Mesenchymal stem cell (in vitro differentiated cells and primary cell): ENCODE data around the gene USP11.
A peak's percentile ranks its signal among the peaks of the same experiment; 100 is the strongest.

Experiments used
- DNase-seq: peaks from one replicate; pipeline ENCODE4 v3.0.0-alpha.2; 2013
- H2AFZ ChIP-seq: one replicate; pipeline ENCODE4 v1.6.1; 2013; ENCODE audit warnings: low read depth, mild to moderate bottlenecking, control low read depth, inconsistent platforms, low read length, moderate library complexity
- H2AK5ac ChIP-seq: 2 replicates; pipeline ENCODE4 v1.6.1; 2013; ENCODE audit warnings: low read length, moderate library complexity, mild to moderate bottlenecking, inconsistent platforms; ENCODE audit not compliant: severe bottlenecking
- H2BK120ac ChIP-seq: one replicate; pipeline ENCODE4 v1.6.1; 2013; ENCODE audit warnings: low read depth, mild to moderate bottlenecking, inconsistent platforms, low read length, moderate library complexity
- H2BK12ac ChIP-seq, 2 experiments: one replicate each; pipeline ENCODE4 v1.6.1; 2013; ENCODE audit warnings: inconsistent platforms in 2 of 2, low read length in 2 of 2, mild to moderate bottlenecking in 2 of 2, moderate library complexity in 2 of 2, control low read depth in 1 of 2
- H2BK15ac ChIP-seq: one replicate; pipeline ENCODE4 v1.6.1; 2013; ENCODE audit warnings: mild to moderate bottlenecking, low read depth, inconsistent platforms; ENCODE audit not compliant: poor library complexity, severe bottlenecking
- H2BK5ac ChIP-seq: 2 replicates; pipeline ENCODE4 v1.6.1; 2013; ENCODE audit warnings: low read depth, mild to moderate bottlenecking, low read length, control low read depth, inconsistent platforms; ENCODE audit not compliant: poor library complexity, severe bottlenecking
- H3K14ac ChIP-seq, 2 experiments: one replicate each; pipeline ENCODE4 v1.6.1; 2013; ENCODE audit warnings: inconsistent platforms in 2 of 2, low read length in 2 of 2, control low read depth in 1 of 2, mild to moderate bottlenecking in 1 of 2, moderate library complexity in 1 of 2
- H3K18ac ChIP-seq, 2 experiments: one replicate each; pipeline ENCODE4 v1.6.1; 2013; ENCODE audit warnings: inconsistent platforms in 2 of 2, low read length in 2 of 2, control low read depth in 1 of 2, low read depth in 1 of 2, mild to moderate bottlenecking in 1 of 2
- H3K23ac ChIP-seq, 2 experiments: one replicate each; pipeline ENCODE4 v1.6.1; 2013; ENCODE audit warnings: inconsistent platforms in 2 of 2, low read length in 2 of 2, mild to moderate bottlenecking in 2 of 2, moderate library complexity in 2 of 2, control low read depth in 1 of 2
- H3K27ac ChIP-seq: 2 replicates; pipeline ENCODE4 v1.5.1; 2013; ENCODE audit warnings: mild to moderate bottlenecking, moderate library complexity, low read length, control low read depth, inconsistent platforms; ENCODE audit not compliant: poor library complexity, severe bottlenecking
- H3K27me3 ChIP-seq, 2 experiments: 2 replicates each; pipeline versions ENCODE4 v1.6.1 to v1.7.0; 2013; ENCODE audit warnings: low read length in 2 of 2, mild to moderate bottlenecking in 2 of 2, moderate library complexity in 2 of 2, control low read depth in 1 of 2, inconsistent platforms in 1 of 2; ENCODE audit not compliant: control insufficient read depth in 1 of 2, insufficient read depth in 1 of 2
- H3K36me3 ChIP-seq, 2 experiments: 2 replicates each; pipeline versions ENCODE4 v1.6.1 to v1.7.0; 2013; ENCODE audit warnings: low read length in 2 of 2, control low read depth in 1 of 2, inconsistent platforms in 1 of 2, low read depth in 1 of 2, mild to moderate bottlenecking in 1 of 2; ENCODE audit not compliant: insufficient read depth in 2 of 2, control insufficient read depth in 1 of 2
- H3K4ac ChIP-seq, 2 experiments: one replicate each; pipeline ENCODE4 v1.6.1; 2013; ENCODE audit warnings: inconsistent platforms in 2 of 2, low read length in 2 of 2, mild to moderate bottlenecking in 2 of 2, moderate library complexity in 2 of 2, control low read depth in 1 of 2, low read depth in 1 of 2
- H3K4me1 ChIP-seq: 2 replicates; pipeline ENCODE4 v1.6.1; 2013; ENCODE audit warnings: low read depth, low read length, control low read depth; ENCODE audit not compliant: control insufficient read depth, insufficient read depth
- H3K4me2 ChIP-seq: 2 replicates; pipeline ENCODE4 v1.6.1; 2013; ENCODE audit warnings: low read length, mild to moderate bottlenecking, inconsistent platforms; ENCODE audit not compliant: poor library complexity, severe bottlenecking
- H3K4me3 ChIP-seq, 2 experiments: 2 replicates each; pipeline versions ENCODE4 v1.5.1 to v1.7.0; 2013; ENCODE audit warnings: low read length in 2 of 2, mild to moderate bottlenecking in 2 of 2, control low read depth in 1 of 2, low read depth in 1 of 2; ENCODE audit not compliant: insufficient read depth in 1 of 2
- H3K79me1 ChIP-seq: replicated peaks from 2 replicates; pipeline ENCODE4 v1.6.1; 2013; ENCODE audit warnings: mild to moderate bottlenecking, control low read depth, low read length, inconsistent platforms; ENCODE audit not compliant: poor library complexity, severe bottlenecking
- H3K9ac ChIP-seq: 2 replicates; pipeline ENCODE4 v1.7.0; 2013; ENCODE audit warnings: mild to moderate bottlenecking, low read length, moderate library complexity
- H3K9me3 ChIP-seq: 2 replicates; pipeline ENCODE4 v1.7.0; 2013; ENCODE audit warnings: mild to moderate bottlenecking, low read length; ENCODE audit not compliant: control insufficient read depth
- H4K8ac ChIP-seq: one replicate; pipeline ENCODE4 v1.6.1; 2013; ENCODE audit warnings: inconsistent platforms, mild to moderate bottlenecking, low read length, moderate library complexity
- H4K91ac ChIP-seq: one replicate; pipeline ENCODE4 v1.6.1; 2013; ENCODE audit warnings: mild to moderate bottlenecking, low read length, inconsistent platforms
- WGBS: methylation state at CpG from one replicate; pipeline ENCODE4 v1.1.7; 2013; ENCODE audit warnings: mixed read lengths; 5-methylcytosine and 5-hydroxymethylcytosine counted together

Gene USP11

GRCh38 chrX:47191806-47192401, 40.9 kb upstream of the USP11 start:
- H3K79me1 ChIP-seq = no peaks in the 10 kb centered on the region
- H3K36me3 ChIP-seq = peaks cover 11 to 12% of the 10 kb centered on the region in 2 experiments
- no peak overlapping the region for H2BK15ac ChIP-seq
- H3K9me3 ChIP-seq = no peaks in the 10 kb centered on the region
- no peak overlapping the region for H3K4ac ChIP-seq
- H2BK5ac ChIP-seq = no peak overlapping the region
- H3K23ac ChIP-seq = no peak overlapping the region
- H2AFZ ChIP-seq = no peak overlapping the region
- H3K14ac ChIP-seq = no peak overlapping the region
- H3K27me3 ChIP-seq = peaks cover 0 to 35% of the 10 kb centered on the region in 2 experiments
- no peak overlapping the region for H2BK12ac ChIP-seq
- H2AK5ac ChIP-seq = no peak overlapping the region
- no peak for DNase-seq
- H3K27ac ChIP-seq = no peak overlapping the region
- H3K4me2 ChIP-seq = peak overlapping the region; percentile 64
- H2BK120ac ChIP-seq = no peak overlapping the region
- H4K91ac ChIP-seq = no peak overlapping the region
- peaks cover 19% of the 10 kb centered on the region for H3K4me1 ChIP-seq
- H3K9ac ChIP-seq = peak overlapping the region; percentile 87
- 48% methylated on average over 5 of the region's 16 CpGs for WGBS
- peak overlapping the region in 1 of 2 experiments; percentile 38 for H3K18ac ChIP-seq
- peak overlapping the region in 1 of 2 experiments; percentile 82 for H3K4me3 ChIP-seq
- no peak overlapping the region for H4K8ac ChIP-seq

- H3K4me3 ChIP-seq = peak within 1 kb of the TSS; percentile 81 to 96
- peak within 1 kb of the TSS; percentile 79 to 93 for H3K4ac ChIP-seq
- H2BK12ac ChIP-seq = no peak within 1 kb of the TSS
- H3K9me3 ChIP-seq = no peaks in the 10 kb centered on the region
- no peak within 1 kb of the TSS for H2AFZ ChIP-seq
- peak within 1 kb of the TSS; percentile 99 for H3K9ac ChIP-seq
- H2BK120ac ChIP-seq = no peak within 1 kb of the TSS
- H3K27me3 ChIP-seq = peaks cover 0 to 24% of the 10 kb centered on the region in 2 experiments
- DNase-seq = peak; percentile 93
- H2AK5ac ChIP-seq = no peak within 1 kb of the TSS
- H4K91ac ChIP-seq = peak within 1 kb of the TSS; percentile 94
- H3K36me3 ChIP-seq = peaks cover 11 to 27% of the 10 kb centered on the region in 2 experiments
- peak within 1 kb of the TSS; percentile 84 for H3K4me2 ChIP-seq
- no peak within 1 kb of the TSS for H2BK15ac ChIP-seq
- under 1% methylated on average over 22 of the region's 50 CpGs for WGBS
- peak within 1 kb of the TSS; percentile 5 to 92 for H3K18ac ChIP-seq
- peak within 1 kb of the TSS in 1 of 2 experiments; percentile 93 for H3K14ac ChIP-seq
- no peaks in the 10 kb centered on the region for H3K79me1 ChIP-seq
- peak within 1 kb of the TSS in 1 of 2 experiments; percentile 34 for H3K23ac ChIP-seq
- H4K8ac ChIP-seq = peak within 1 kb of the TSS; percentile 92
- peaks cover 24% of the 10 kb centered on the region for H3K4me1 ChIP-seq
- peak within 1 kb of the TSS; percentile 73 for H3K27ac ChIP-seq
- peak within 1 kb of the TSS; percentile 31 for H2BK5ac ChIP-seq
These were observed 39.2 kb upstream of the USP11 start, which contains the start of gene UBA1 for GRCh38 chrX:47193475-47194193. Gene UBA1 (plus strand): TSS chrX:47193829. CDS start chrX:47198803, 4,974 bp downstream.

- H3K4me3 ChIP-seq = peak overlapping the region; percentile 81 to 96
- no peak overlapping the region for H2AFZ ChIP-seq
- no peak overlapping the region for H2BK5ac ChIP-seq
- H3K23ac ChIP-seq = peak overlapping the region in 1 of 2 experiments; percentile 34
- H3K9ac ChIP-seq = peak overlapping the region; percentile 99
- H3K9me3 ChIP-seq = no peaks in the 10 kb centered on the region
- H4K91ac ChIP-seq = no peak overlapping the region
- no peak overlapping the region for H2BK120ac ChIP-seq
- H3K27ac ChIP-seq = peak overlapping the region; percentile 73
- H3K79me1 ChIP-seq = peaks cover 4% of the 10 kb centered on the region
- no peak overlapping the region for H2BK12ac ChIP-seq
- H2AK5ac ChIP-seq = no peak overlapping the region
- peaks cover 0 to 20% of the 10 kb centered on the region in 2 experiments for H3K27me3 ChIP-seq
- H3K36me3 ChIP-seq = peaks cover 18 to 34% of the 10 kb centered on the region in 2 experiments
- no peak for DNase-seq
- peak overlapping the region in 1 of 2 experiments; percentile 93 for H3K4ac ChIP-seq
- H2BK15ac ChIP-seq = no peak overlapping the region
- peak overlapping the region; percentile 84 for H3K4me2 ChIP-seq
- peak overlapping the region in 1 of 2 experiments; percentile 65 for H3K14ac ChIP-seq
- H4K8ac ChIP-seq = peak overlapping the region; percentile 92
- H3K4me1 ChIP-seq = peaks cover 28% of the 10 kb centered on the region
- 8% methylated on average over 13 of the region's 14 CpGs for WGBS
- H3K18ac ChIP-seq = peak overlapping the region in 1 of 2 experiments; percentile 66
These were observed 38.5 kb upstream of the USP11 start for GRCh38 chrX:47194194-47194787.

GRCh38 chrX:47196098-47196497, 36.7 kb upstream of the USP11 start:
- H3K9ac ChIP-seq = peak overlapping the region; percentile 61
- no peak for DNase-seq
- H3K23ac ChIP-seq = no peak overlapping the region
- peak overlapping the region; percentile 2 for H3K4me2 ChIP-seq
- H3K27me3 ChIP-seq = peaks cover 0 to 6% of the 10 kb centered on the region in 2 experiments
- 51% methylated on average over 2 of the region's 3 CpGs for WGBS
- peaks cover 30% of the 10 kb centered on the region for H3K4me1 ChIP-seq
- H4K8ac ChIP-seq = no peak overlapping the region
- H2BK120ac ChIP-seq = no peak overlapping the region
- H3K4ac ChIP-seq = no peak overlapping the region
- no peak overlapping the region for H3K27ac ChIP-seq
- no peaks in the 10 kb centered on the region for H3K9me3 ChIP-seq
- H2BK15ac ChIP-seq = no peak overlapping the region
- peaks cover 34 to 50% of the 10 kb centered on the region in 2 experiments for H3K36me3 ChIP-seq
- no peak overlapping the region for H2AFZ ChIP-seq
- no peak overlapping the region for H3K18ac ChIP-seq
- no peak overlapping the region for H4K91ac ChIP-seq
- no peak overlapping the region for H3K14ac ChIP-seq
- no peak overlapping the region for H2BK5ac ChIP-seq
- no peak overlapping the region for H2AK5ac ChIP-seq
- H3K79me1 ChIP-seq = peaks cover 9% of the 10 kb centered on the region
- H2BK12ac ChIP-seq = no peak overlapping the region
- H3K4me3 ChIP-seq = peak overlapping the region in 1 of 2 experiments; percentile 53
